ACC112 (cell line): ENCODE data around the gene SPTA1.

Source experiments
- H2AFZ ChIP-seq: fragments of 200-600 bp; sonication (generic); one replicate; pipeline ENCODE4 v1.6.0; 2017; ENCODE audit warnings: antibody characterized with exemption, low read length; ENCODE audit not compliant: unreplicated experiment
- H3K27ac ChIP-seq: fragments of 200-600 bp; sonication (generic); 2 replicates; pipeline ENCODE4 v1.5.1; 2014; ENCODE audit warnings: low read depth, mild to moderate bottlenecking, antibody characterized with exemption, low read length, moderate library complexity
- H3K27me3 ChIP-seq: fragments of 200-600 bp; sonication (generic); 2 replicates; pipeline ENCODE4 v1.6.1; 2014; ENCODE audit warnings: mild to moderate bottlenecking, antibody characterized with exemption, low read length, moderate library complexity, mixed read lengths; ENCODE audit not compliant: insufficient read depth
- H3K36me3 ChIP-seq: fragments of 200-600 bp; sonication (generic); 2 replicates; pipeline ENCODE4 v1.6.1; 2016; ENCODE audit warnings: mild to moderate bottlenecking, antibody characterized with exemption, low read length, moderate library complexity, mixed read lengths; ENCODE audit not compliant: insufficient read depth
- H3K4me1 ChIP-seq: fragments of 200-600 bp; sonication (generic); one replicate; pipeline ENCODE4 v1.6.1; 2016; ENCODE audit warnings: low read length, mixed read lengths; ENCODE audit not compliant: insufficient read depth, unreplicated experiment, control insufficient read depth
- H3K4me3 ChIP-seq: fragments of 200-600 bp; sonication (generic); 2 replicates; pipeline ENCODE4 v1.5.1; 2014; ENCODE audit warnings: mild to moderate bottlenecking, low read depth, low read length
- H3K79me2 ChIP-seq: fragments of 200-600 bp; sonication (generic); one replicate; pipeline ENCODE4 v1.6.0; 2016; ENCODE audit warnings: low read length; ENCODE audit not compliant: control insufficient read depth, unreplicated experiment, insufficient read depth

The SPTA1 gene

GRCh38 chr1:158686111-158687009 is at the start of gene SPTA1:
SPTA1 (minus strand) TSS chr1:158686715; CDS start chr1:158686517, 198 bp downstream.
- Histone ChIP-seq H2AFZ (no peak within 1 kb of the TSS), H3K4me1 (no peaks in the 10 kb centered on the region), H3K36me3 (no peaks in the 10 kb centered on the region), H3K4me3 (no peak within 1 kb of the TSS), H3K79me2 (no peaks in the 10 kb centered on the region), H3K27ac (no peak within 1 kb of the TSS), H3K27me3 (0 out of 2 replicates have a peak, but pooled peaks cover 2% of the 10 kb centered on the region)

- no peak overlapping the region for H3K27ac ChIP-seq
- H3K79me2 ChIP-seq: no peaks in the 10 kb centered on the region
- no peaks in the 10 kb centered on the region for H3K4me1 ChIP-seq
- H3K27me3 ChIP-seq: no peaks in the 10 kb centered on the region
- H3K4me3 ChIP-seq: no peak overlapping the region
- no peaks in the 10 kb centered on the region for H3K36me3 ChIP-seq
- no peak overlapping the region for H2AFZ ChIP-seq
These were observed 49.3 kb upstream of the SPTA1 start for GRCh38 chr1:158735848-158736247.

- no peaks in the 10 kb centered on the region for H3K36me3 ChIP-seq
- no peak overlapping the region for H2AFZ ChIP-seq
- no peak overlapping the region for H3K27ac ChIP-seq
- no peaks in the 10 kb centered on the region for H3K27me3 ChIP-seq
- no peak overlapping the region for H3K4me3 ChIP-seq
- H3K79me2 ChIP-seq: no peaks in the 10 kb centered on the region
- H3K4me1 ChIP-seq: no peaks in the 10 kb centered on the region
These were observed 46.0 kb upstream of the SPTA1 start for GRCh38 chr1:158732524-158732923.

GRCh38 chr1:158731707-158732106 is 45.2 kb upstream of the SPTA1 start:
- H3K4me1 ChIP-seq: no peaks in the 10 kb centered on the region
- no peaks in the 10 kb centered on the region for H3K79me2 ChIP-seq
- H3K36me3 ChIP-seq: no peaks in the 10 kb centered on the region
- H2AFZ ChIP-seq: no peak overlapping the region
- H3K27me3 ChIP-seq: no peaks in the 10 kb centered on the region
- no peak overlapping the region for H3K27ac ChIP-seq
- no peak overlapping the region for H3K4me3 ChIP-seq

- Histone ChIP-seq H3K4me1 (no peaks in the 10 kb centered on the region), H2AFZ (no peak overlapping the region), H3K36me3 (no peaks in the 10 kb centered on the region), H3K27ac (no peak overlapping the region), H3K4me3 (no peak overlapping the region), H3K79me2 (no peaks in the 10 kb centered on the region), H3K27me3 (no peaks in the 10 kb centered on the region)
These were observed 43.9 kb upstream of the SPTA1 start for GRCh38 chr1:158730453-158730852.

GRCh38 chr1:158728510-158729225 is 42.2 kb upstream of the SPTA1 start:
- H3K36me3 ChIP-seq: no peaks in the 10 kb centered on the region
- no peak overlapping the region for H2AFZ ChIP-seq
- H3K4me1 ChIP-seq: no peaks in the 10 kb centered on the region
- no peak overlapping the region for H3K27ac ChIP-seq
- no peaks in the 10 kb centered on the region for H3K79me2 ChIP-seq
- H3K4me3 ChIP-seq: no peak overlapping the region
- no peaks in the 10 kb centered on the region for H3K27me3 ChIP-seq

GRCh38 chr1:158724442-158724841 is 37.9 kb upstream of the SPTA1 start:
- Histone ChIP-seq H3K79me2 (no peaks in the 10 kb centered on the region), H3K36me3 (no peaks in the 10 kb centered on the region), H3K4me3 (no peak overlapping the region), H2AFZ (no peak overlapping the region), H3K4me1 (no peaks in the 10 kb centered on the region), H3K27ac (no peak overlapping the region), H3K27me3 (no peaks in the 10 kb centered on the region)

GRCh38 chr1:158720620-158721019 is 34.1 kb upstream of the SPTA1 start, which contains the start of gene OR6K3:
OR6K3 (minus strand) TSS chr1:158720720; CDS start chr1:158718115, 2,605 bp downstream.
- no peaks in the 10 kb centered on the region for H3K27me3 ChIP-seq
- H3K4me1 ChIP-seq: no peaks in the 10 kb centered on the region
- H3K79me2 ChIP-seq: no peaks in the 10 kb centered on the region
- no peaks in the 10 kb centered on the region for H3K36me3 ChIP-seq
- H3K4me3 ChIP-seq: no peak within 1 kb of the TSS
- H2AFZ ChIP-seq: no peak within 1 kb of the TSS
- H3K27ac ChIP-seq: no peak within 1 kb of the TSS

- Histone ChIP-seq H3K36me3 (no peaks in the 10 kb centered on the region), H3K27ac (no peak overlapping the region), H2AFZ (no peak overlapping the region), H3K27me3 (no peaks in the 10 kb centered on the region), H3K4me3 (no peak overlapping the region), H3K4me1 (no peaks in the 10 kb centered on the region), H3K79me2 (no peaks in the 10 kb centered on the region)
These were observed 33.1 kb upstream of the SPTA1 start for GRCh38 chr1:158719664-158720063.

GRCh38 chr1:158717344-158717743 is 30.8 kb upstream of the SPTA1 start:
- Histone ChIP-seq H3K79me2 (no peaks in the 10 kb centered on the region), H3K27ac (no peak overlapping the region), H3K27me3 (no peaks in the 10 kb centered on the region; the same call in 1 of the 2 replicates), H3K36me3 (no peaks in the 10 kb centered on the region), H2AFZ (no peak overlapping the region), H3K4me3 (no peak overlapping the region), H3K4me1 (no peaks in the 10 kb centered on the region)
